Calu3 (cell line): ENCODE results near the gene RAPSN. TPM values are rescaled to one million over a fixed set of nuclear protein-coding genes. Genes with fewer than 3 reads are reported as not detected.

Experiments
- BruUV-seq: library from RNA; stranded (reverse); fragments of 400-500 nt; replicated peaks from 2 replicates; lab custom pipeline; 2021; lab: Mats Ljungman, UMichigan
- CTCF ChIA-PET: fragments of 300-600 bp; sonication (Branson Sonifier 250); formaldehyde crosslinking; loops from one replicate; lab custom pipeline; 2022; ENCODE audit warnings: antibody characterized with exemption; lab: Charles Lee
- DNase-seq: peaks from one replicate; pipeline ENCODE4 v3.0.0; 2022
- H3K27ac Mint-ChIP-seq: one replicate; pipeline ENCODE4 v1.8.0; 2022; ENCODE audit warnings: mixed read lengths; ENCODE audit not compliant: unreplicated experiment
- H3K27me3 Mint-ChIP-seq: one replicate; pipeline ENCODE4 v1.8.0; 2022; ENCODE audit warnings: mixed read lengths; ENCODE audit not compliant: unreplicated experiment
- H3K36me3 Mint-ChIP-seq: one replicate; pipeline ENCODE4 v1.8.0; 2022; ENCODE audit warnings: mild to moderate bottlenecking, moderate library complexity, mixed read lengths; ENCODE audit not compliant: insufficient read depth, unreplicated experiment
- H3K4me1 Mint-ChIP-seq: one replicate; pipeline ENCODE4 v1.8.0; 2022; ENCODE audit warnings: mild to moderate bottlenecking, low read depth, mixed read lengths; ENCODE audit not compliant: unreplicated experiment
- H3K4me3 Mint-ChIP-seq: one replicate; pipeline ENCODE4 v1.8.0; 2022; ENCODE audit warnings: mild to moderate bottlenecking, low read depth, moderate library complexity, mixed read lengths; ENCODE audit not compliant: unreplicated experiment
- H3K9me3 Mint-ChIP-seq: one replicate; pipeline ENCODE4 v1.8.0; 2022; ENCODE audit warnings: low read depth, mixed read lengths; ENCODE audit not compliant: unreplicated experiment
- intact Hi-C: fragments of 100-400 bp; cut with micrococcal nuclease; formaldehyde crosslinking; loops from one replicate; pipeline ENCODE4 v1.10.0; 2022; ENCODE audit not compliant: unreplicated experiment
- total RNA-seq: library from RNA; stranded (reverse); gene quantifications from 2 replicates; pipeline ENCODE4 v1.2.3, GENCODE V29; 2022
- TF ChIP-seq, protein P1 (sequence below): fragments of 200-600 bp; IDR thresholded peaks from one replicate; pipeline ENCODE4 v1.8.0; 2022; ENCODE audit warnings: antibody characterized with exemption; ENCODE audit not compliant: unreplicated experiment

Gene RAPSN
- total RNA-seq, 1 experiment from 2014 or later: 1.8 TPM

DNA sequence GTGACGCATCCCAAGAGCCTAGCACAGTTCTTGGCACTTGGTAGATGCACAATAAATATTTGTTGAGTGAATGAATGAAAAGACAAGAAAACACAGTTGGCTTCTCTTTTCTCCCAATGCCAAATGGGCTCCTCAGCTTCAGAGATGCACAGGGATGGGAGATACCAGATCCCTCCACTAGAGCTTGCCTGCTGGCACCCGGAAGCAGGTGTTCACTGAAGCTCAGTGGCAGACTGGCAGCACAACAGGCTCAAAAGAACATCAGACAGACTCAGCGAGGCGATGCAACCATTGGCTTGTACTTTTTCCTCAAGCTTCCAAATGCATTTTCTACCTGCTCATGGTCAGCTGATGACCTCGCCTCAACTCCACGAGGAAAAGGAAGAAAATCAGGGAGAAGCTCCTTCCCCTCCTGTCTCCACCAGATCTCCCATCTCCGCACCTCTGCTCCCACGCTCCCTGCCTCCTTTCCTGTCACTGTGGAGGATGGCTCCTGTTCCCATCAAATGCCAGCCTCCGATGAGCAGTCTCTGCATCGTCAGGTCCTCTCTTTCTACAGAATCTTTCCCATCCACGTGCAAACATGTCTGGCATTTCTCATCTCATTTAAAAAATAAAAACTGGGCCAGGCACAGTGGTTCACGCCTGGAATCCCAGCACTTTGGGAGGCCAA lies 5.8 kb downstream of the RAPSN start:
- H3K4me3 Mint-ChIP-seq: no peak overlapping the region

DNA sequence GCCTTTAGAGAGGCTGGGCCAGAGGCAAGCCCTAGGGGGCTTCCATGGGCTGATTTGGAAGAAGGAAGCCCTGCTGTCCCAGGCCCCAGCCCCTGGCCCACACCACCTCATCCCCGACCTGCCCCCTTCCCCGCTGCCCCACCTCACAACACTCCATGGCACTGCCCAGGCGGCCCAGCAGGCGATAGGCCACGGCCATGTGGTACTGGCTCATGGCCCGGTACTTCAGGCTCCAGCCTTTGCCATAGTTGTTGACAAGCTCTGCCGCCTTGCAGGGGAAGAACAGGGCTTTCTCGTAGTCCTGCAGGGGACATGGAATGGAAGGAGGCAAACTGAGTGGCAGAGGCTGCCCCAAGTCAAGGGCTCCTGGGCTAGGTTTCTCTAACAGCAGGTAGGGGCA lies 6.4 kb downstream of the RAPSN start:
- BruUV-seq: no TSS peak
- H3K27me3 Mint-ChIP-seq: no peaks in the 10 kb centered on the region
- H3K27ac Mint-ChIP-seq: no peak overlapping the region
- CTCF ChIA-PET: no interaction called here
- H3K4me3 Mint-ChIP-seq: no peak overlapping the region
- TF ChIP-seq, protein P1, sequence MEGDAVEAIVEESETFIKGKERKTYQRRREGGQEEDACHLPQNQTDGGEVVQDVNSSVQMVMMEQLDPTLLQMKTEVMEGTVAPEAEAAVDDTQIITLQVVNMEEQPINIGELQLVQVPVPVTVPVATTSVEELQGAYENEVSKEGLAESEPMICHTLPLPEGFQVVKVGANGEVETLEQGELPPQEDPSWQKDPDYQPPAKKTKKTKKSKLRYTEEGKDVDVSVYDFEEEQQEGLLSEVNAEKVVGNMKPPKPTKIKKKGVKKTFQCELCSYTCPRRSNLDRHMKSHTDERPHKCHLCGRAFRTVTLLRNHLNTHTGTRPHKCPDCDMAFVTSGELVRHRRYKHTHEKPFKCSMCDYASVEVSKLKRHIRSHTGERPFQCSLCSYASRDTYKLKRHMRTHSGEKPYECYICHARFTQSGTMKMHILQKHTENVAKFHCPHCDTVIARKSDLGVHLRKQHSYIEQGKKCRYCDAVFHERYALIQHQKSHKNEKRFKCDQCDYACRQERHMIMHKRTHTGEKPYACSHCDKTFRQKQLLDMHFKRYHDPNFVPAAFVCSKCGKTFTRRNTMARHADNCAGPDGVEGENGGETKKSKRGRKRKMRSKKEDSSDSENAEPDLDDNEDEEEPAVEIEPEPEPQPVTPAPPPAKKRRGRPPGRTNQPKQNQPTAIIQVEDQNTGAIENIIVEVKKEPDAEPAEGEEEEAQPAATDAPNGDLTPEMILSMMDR: no peak
- intact Hi-C loops: no loop called here
- no peaks in the 10 kb centered on the region for H3K9me3 Mint-ChIP-seq
- peaks cover 9% of the 10 kb centered on the region for H3K36me3 Mint-ChIP-seq
- no peaks in the 10 kb centered on the region for H3K4me1 Mint-ChIP-seq
- DNase-seq: no peak

More for the DNA sequence above, 5.8 kb downstream of the RAPSN start:
- Mint-ChIP-seq H3K27ac (no peak overlapping the region), H3K36me3 (peaks cover 9% of the 10 kb centered on the region), H3K4me1 (no peaks in the 10 kb centered on the region), H3K9me3 (no peaks in the 10 kb centered on the region), H3K27me3 (no peaks in the 10 kb centered on the region)
- CTCF ChIA-PET: no interaction called here
- TF ChIP-seq, protein P1: no peak
- BruUV-seq: no TSS peak
- no peak for DNase-seq
- intact Hi-C loops: no loop called here

GRCh38 chr11:47441421-47441820 lies 7.5 kb downstream of the RAPSN start:
- H3K27ac Mint-ChIP-seq: no peak overlapping the region
- no peak overlapping the region for H3K4me3 Mint-ChIP-seq
- peaks cover 4% of the 10 kb centered on the region for H3K36me3 Mint-ChIP-seq
- CTCF ChIA-PET: interaction anchor here (0.6 kb wide), 1 partner anchor 75 kb away, joined by 4 read pairs; no protein-coding TSS in a partner anchor
- no peaks in the 10 kb centered on the region for H3K4me1 Mint-ChIP-seq
- intact Hi-C loops: no loop called here
- DNase-seq: no peak
- no peaks in the 10 kb centered on the region for H3K9me3 Mint-ChIP-seq
- no TSS peak for BruUV-seq
- H3K27me3 Mint-ChIP-seq: no peaks in the 10 kb centered on the region
- TF ChIP-seq, protein P1: no peak

- Mint-ChIP-seq H3K27ac (no peak overlapping the region), H3K4me3 (no peak overlapping the region)
- CTCF ChIA-PET: no interaction called here
Observed at GRCh38 chr11:47440054-47440476, 8.9 kb downstream of the RAPSN start.

More at GRCh38 chr11:47440054-47440476, 8.9 kb downstream of the RAPSN start:
- TF ChIP-seq, protein P1: no peak
- Mint-ChIP-seq H3K27me3 (no peaks in the 10 kb centered on the region), H3K36me3 (no peaks in the 10 kb centered on the region), H3K4me1 (no peaks in the 10 kb centered on the region), H3K9me3 (no peaks in the 10 kb centered on the region)
- intact Hi-C loops: no loop called here
- no TSS peak for BruUV-seq
- no peak for DNase-seq
